HepG2 (cell line): ENCODE measurements around the gene TREX2. TPM values are rescaled to one million over a fixed set of nuclear protein-coding genes. Genes with fewer than 3 reads are reported as not detected.

Experiments
- ATAC-seq: fragments of 200-7000 bp; cut with Tn5 transposase; 3 replicates; pipeline ENCODE4 v1.9.1; 2020; ENCODE audit warnings: mild to moderate bottlenecking, moderate library complexity
- BruUV-seq: library from RNA; stranded (reverse); fragments of 400-500 nt; replicated peaks from 2 replicates; lab custom pipeline; 2021; lab: Mats Ljungman, UMichigan
- CTCF ChIA-PET: fragments of 300-600 bp; formaldehyde crosslinking; extraction: SDS; loops from one replicate; lab custom pipeline; 2021; ENCODE audit warnings: low total read pairs, inconsistent platforms, low intra/inter-chr PET ratio; lab: Yijun Ruan, JAX
- POLR2A ChIA-PET: fragments of 350-600 bp; sonication (Branson Sonifier 250); formaldehyde crosslinking; loops from one replicate; lab custom pipeline; 2020; ENCODE audit warnings: antibody characterized with exemption, inconsistent platforms; lab: Yijun Ruan, JAX
- DNase-seq: peaks from one replicate; pipeline ENCODE4 v3.0.0-alpha.2; 2015; ENCODE audit warnings: low spot score
- FAIRE-seq: peaks from 3 replicates; lab custom pipeline; 2011; peaks lifted over from hg19 to GRCh38; lab: Jason Lieb, UNC
- H2AFZ ChIP-seq: one replicate; pipeline ENCODE4 v1.6.1; 2011; ENCODE audit warnings: low read length, inconsistent platforms
- H3K27ac ChIP-seq: fragments of 300-600 bp; 3 replicates; pipeline ENCODE4 v1.8.0; 2011; ENCODE audit warnings: mixed run types, mild to moderate bottlenecking, mixed read lengths, low read length, inconsistent platforms; ENCODE audit not compliant: insufficient read depth; ENCODE audit errors: extremely low read length
- H3K27me3 ChIP-seq, 2 experiments: fragments of 200-600 bp in 1 of 2; 2 replicates in 1 of 2; 3 replicates in 1 of 2; pipeline versions ENCODE4 v1.6.0 to v1.8.0; 2011; ENCODE audit warnings: low read length in 2 of 2, mild to moderate bottlenecking in 2 of 2, moderate library complexity in 2 of 2, inconsistent platforms in 1 of 2; ENCODE audit not compliant: insufficient read depth in 2 of 2, control insufficient read depth in 1 of 2
- H3K36me3 ChIP-seq, 2 experiments: fragments of 200-600 bp in 1 of 2; replicated peaks in 1 of 2; 2 replicates in 1 of 2; 3 replicates in 1 of 2; pipeline versions ENCODE4 v1.5.1 to v1.8.0; 2011; ENCODE audit warnings: low read length in 2 of 2, inconsistent platforms in 1 of 2; ENCODE audit not compliant: insufficient read depth in 2 of 2, control insufficient read depth in 1 of 2
- H3K4me1 ChIP-seq: 2 replicates; pipeline ENCODE4 v1.5.1; 2012; ENCODE audit warnings: low read length, inconsistent platforms; ENCODE audit not compliant: insufficient read depth
- H3K4me2 ChIP-seq: 2 replicates; pipeline ENCODE4 v1.6.0; 2011; ENCODE audit warnings: low read depth, low read length, inconsistent platforms
- H3K4me3 ChIP-seq, 3 experiments: fragments of 200-600 bp in 1 of 3; sonication (generic), shearing (Covaris generic) in 1 of 3; replicated peaks in 1 of 3; 2 replicates each; pipeline ENCODE4 v1.5.1; 2011 to 2016; ENCODE audit warnings: low read length in 3 of 3, inconsistent platforms in 2 of 3, low read depth in 2 of 3, mild to moderate bottlenecking in 2 of 3, control low read depth in 1 of 3, mixed read lengths in 1 of 3; ENCODE audit not compliant: insufficient read depth in 1 of 3
- H3K79me2 ChIP-seq: one replicate; pipeline ENCODE4 v1.6.1; 2011; ENCODE audit warnings: low read length, inconsistent platforms; ENCODE audit not compliant: insufficient read depth
- H3K9ac ChIP-seq: 2 replicates; pipeline ENCODE4 v1.6.0; 2011; ENCODE audit warnings: mild to moderate bottlenecking, low read depth, low read length, inconsistent platforms; ENCODE audit not compliant: insufficient read depth
- H3K9me3 ChIP-seq: 2 replicates; pipeline ENCODE4 v1.5.1; 2012; ENCODE audit warnings: mild to moderate bottlenecking, low read length
- H4K20me1 ChIP-seq: 2 replicates; pipeline ENCODE4 v1.6.0; 2011; ENCODE audit warnings: inconsistent platforms, mild to moderate bottlenecking, low read length, moderate library complexity; ENCODE audit not compliant: insufficient read depth
- MBNL3 ChIP-seq: fragments of 250-450 bp; sonication (Bioruptor Pico); conservative IDR thresholded peaks from 2 replicates; pipeline ENCODE4 v1.8.0; 2022; ENCODE audit warnings: mild to moderate bottlenecking, inconsistent platforms
- SP4 ChIP-seq: sonication (generic); formaldehyde crosslinking; IDR thresholded peaks from 2 replicates; pipeline ENCODE4 v1.8.1; 2023; ENCODE audit warnings: mild to moderate bottlenecking, missing genetic modification reagents
- WGBS: methylation state at CpG from one replicate; pipeline ENCODE4 v1.1.6; 2017; ENCODE audit warnings: low lambda C conversion rate; 5-methylcytosine and 5-hydroxymethylcytosine counted together
- in situ Hi-C: cut with HindIII; loops from 2 replicates; pipeline ENCODE4 v1.10.0; 2017; ENCODE audit warnings: low pct_unique_long_range_greater_than_20kb; ENCODE audit not compliant: extremely low pct_ligation_motif_present
- intact Hi-C: fragments of 100-400 bp; cut with micrococcal nuclease; formaldehyde crosslinking; loops from one replicate; pipeline ENCODE4 v1.10.0; 2022; ENCODE audit not compliant: unreplicated experiment
- polyA plus RNA-seq, 8 experiments: library from polyadenylated mRNA; depleted of rRNA in 3 of 8; stranded (reverse) in 7 of 8; unstranded in 1 of 8; fragments of >200 nt; fragmentation: Illumina TruSeq in 4 of 8; extraction: Trizol in 4 of 8; gene quantifications; 2 replicates each; pipeline versions ENCODE4 v1.2.1 to v1.2.3, GENCODE V29; 2011 to 2016; ENCODE audit warnings: low read depth in 4 of 8, missing spikeins in 1 of 8, mixed read lengths in 1 of 8; ENCODE audit not compliant: insufficient read depth in 1 of 8
- total RNA-seq, 5 experiments: library from RNA; depleted of rRNA; stranded (reverse); fragments of >200 nt; fragmentation: Illumina TruSeq; extraction: Trizol; gene quantifications; 2 replicates each; pipeline ENCODE4 v1.2.3, GENCODE V29; 2016; ENCODE audit warnings: low read depth in 1 of 5
- TF ChIP-seq, protein P1 (sequence below): sonication (generic); formaldehyde crosslinking; IDR thresholded peaks from 2 replicates; pipeline ENCODE4 v1.4.0; 2020; ENCODE audit warnings: missing genetic modification reagents

The TREX2 gene
- total and polyA plus RNA-seq, 2 of the 13 experiments (the other 11 are each of a cell fraction or from before 2014, with no cell fraction given): 0.13 to 0.18 TPM

DNA sequence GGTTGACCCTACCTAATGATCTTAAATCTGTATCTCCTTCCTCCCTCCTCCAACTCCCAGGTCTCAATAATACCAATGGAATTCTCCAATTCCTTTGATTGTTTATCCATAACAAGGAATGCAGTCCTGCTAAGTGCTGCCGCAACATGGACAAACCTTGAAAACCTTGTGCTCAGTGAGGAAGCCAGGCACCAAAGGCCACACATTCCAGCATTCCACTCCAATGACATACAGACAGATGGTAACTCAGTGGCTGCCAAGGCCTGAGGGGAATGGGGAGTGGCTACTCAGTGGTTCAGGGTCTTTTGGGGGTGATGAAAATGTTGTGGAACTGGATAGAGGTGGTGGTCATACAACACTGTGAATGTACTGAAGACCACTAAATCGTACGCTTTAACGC lies 14.1 kb upstream of the TREX2 start:
- no peaks in the 10 kb centered on the region for H4K20me1 ChIP-seq
- no peak overlapping the region for H2AFZ ChIP-seq
- no peak overlapping the region for H3K4me2 ChIP-seq
- TF ChIP-seq, protein P1, sequence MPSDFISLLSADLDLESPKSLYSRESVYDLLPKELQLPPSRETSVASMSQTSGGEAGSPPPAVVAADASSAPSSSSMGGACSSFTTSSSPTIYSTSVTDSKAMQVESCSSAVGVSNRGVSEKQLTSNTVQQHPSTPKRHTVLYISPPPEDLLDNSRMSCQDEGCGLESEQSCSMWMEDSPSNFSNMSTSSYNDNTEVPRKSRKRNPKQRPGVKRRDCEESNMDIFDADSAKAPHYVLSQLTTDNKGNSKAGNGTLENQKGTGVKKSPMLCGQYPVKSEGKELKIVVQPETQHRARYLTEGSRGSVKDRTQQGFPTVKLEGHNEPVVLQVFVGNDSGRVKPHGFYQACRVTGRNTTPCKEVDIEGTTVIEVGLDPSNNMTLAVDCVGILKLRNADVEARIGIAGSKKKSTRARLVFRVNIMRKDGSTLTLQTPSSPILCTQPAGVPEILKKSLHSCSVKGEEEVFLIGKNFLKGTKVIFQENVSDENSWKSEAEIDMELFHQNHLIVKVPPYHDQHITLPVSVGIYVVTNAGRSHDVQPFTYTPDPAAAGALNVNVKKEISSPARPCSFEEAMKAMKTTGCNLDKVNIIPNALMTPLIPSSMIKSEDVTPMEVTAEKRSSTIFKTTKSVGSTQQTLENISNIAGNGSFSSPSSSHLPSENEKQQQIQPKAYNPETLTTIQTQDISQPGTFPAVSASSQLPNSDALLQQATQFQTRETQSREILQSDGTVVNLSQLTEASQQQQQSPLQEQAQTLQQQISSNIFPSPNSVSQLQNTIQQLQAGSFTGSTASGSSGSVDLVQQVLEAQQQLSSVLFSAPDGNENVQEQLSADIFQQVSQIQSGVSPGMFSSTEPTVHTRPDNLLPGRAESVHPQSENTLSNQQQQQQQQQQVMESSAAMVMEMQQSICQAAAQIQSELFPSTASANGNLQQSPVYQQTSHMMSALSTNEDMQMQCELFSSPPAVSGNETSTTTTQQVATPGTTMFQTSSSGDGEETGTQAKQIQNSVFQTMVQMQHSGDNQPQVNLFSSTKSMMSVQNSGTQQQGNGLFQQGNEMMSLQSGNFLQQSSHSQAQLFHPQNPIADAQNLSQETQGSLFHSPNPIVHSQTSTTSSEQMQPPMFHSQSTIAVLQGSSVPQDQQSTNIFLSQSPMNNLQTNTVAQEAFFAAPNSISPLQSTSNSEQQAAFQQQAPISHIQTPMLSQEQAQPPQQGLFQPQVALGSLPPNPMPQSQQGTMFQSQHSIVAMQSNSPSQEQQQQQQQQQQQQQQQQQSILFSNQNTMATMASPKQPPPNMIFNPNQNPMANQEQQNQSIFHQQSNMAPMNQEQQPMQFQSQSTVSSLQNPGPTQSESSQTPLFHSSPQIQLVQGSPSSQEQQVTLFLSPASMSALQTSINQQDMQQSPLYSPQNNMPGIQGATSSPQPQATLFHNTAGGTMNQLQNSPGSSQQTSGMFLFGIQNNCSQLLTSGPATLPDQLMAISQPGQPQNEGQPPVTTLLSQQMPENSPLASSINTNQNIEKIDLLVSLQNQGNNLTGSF (CRISPR knock-in tag): no peak
- TF ChIP-seq SP4 (CRISPR knock-in tag) (no peak), MBNL3 (CRISPR knock-in tag) (no peak)
- H3K4me3 ChIP-seq: no peak overlapping the region
- no peaks in the 10 kb centered on the region for H3K4me1 ChIP-seq
- ChIA-PET POLR2A (no interaction called here), CTCF (interaction anchor here (0.7 to 2.0 kb wide), 3 partner anchors 11 to 48 kb away, joined by 3 to 20 read pairs (median 6); partner anchors contain the start of genes BGN and HAUS7)
- peaks cover 0 to 3% of the 10 kb centered on the region in 2 experiments; a peak in 2 of 5 replicates for H3K36me3 ChIP-seq
- DNase-seq (peak; percentile 23), FAIRE-seq (no peak), ATAC-seq (no peak)
- H3K9ac ChIP-seq: no peak overlapping the region
- intact Hi-C loops: no loop called here
- in situ Hi-C loops: loop anchor here (10.0 kb wide), 1 partner anchor 45 kb away; no protein-coding TSS in a partner anchor
- 100% methylated on average over 4 of the region's 4 CpGs for WGBS
- no peak overlapping the region for H3K27ac ChIP-seq
- no peaks in the 10 kb centered on the region for H3K9me3 ChIP-seq
- no peaks in the 10 kb centered on the region for H3K27me3 ChIP-seq
- no TSS peak for BruUV-seq
- no peaks in the 10 kb centered on the region for H3K79me2 ChIP-seq
